Panc1 (cell line): Measurements from ENCODE around the gene USPL1. TPM values are rescaled to one million over a fixed set of nuclear protein-coding genes. Genes with fewer than 3 reads are reported as not detected.

Source experiments
- ATAC-seq: fragments of 200-7000 bp; cut with Tn5 transposase; 2 replicates; pipeline ENCODE4 v1.9.1; 2020; ENCODE audit warnings: mild to moderate bottlenecking, moderate library complexity
- BruUV-seq: library from RNA; stranded (reverse); fragments of 400-500 nt; replicated peaks from 2 replicates; lab custom pipeline; 2021; lab: Mats Ljungman, UMichigan
- CTCF ChIA-PET: fragments of 300-600 bp; sonication (Branson Sonifier 250); formaldehyde crosslinking; loops from one replicate; lab custom pipeline; 2022; ENCODE audit warnings: antibody characterized with exemption; lab: Charles Lee
- POLR2A ChIA-PET: fragments of 300-600 bp; sonication (Branson Sonifier 250); formaldehyde crosslinking; loops from one replicate; lab custom pipeline; 2022; ENCODE audit warnings: antibody characterized with exemption; lab: Charles Lee
- DNase-seq: peaks from one replicate; pipeline ENCODE4 v3.0.0-alpha.2; 2010; ENCODE audit warnings: low read depth, low spot score
- H3K27ac ChIP-seq: 2 replicates; pipeline ENCODE4 v1.5.1; 2011; ENCODE audit warnings: mild to moderate bottlenecking, low read length, inconsistent platforms
- H3K27me3 ChIP-seq: fragments of 200-500 bp; sonication (Bioruptor generic); 2 replicates; pipeline ENCODE4 v1.6.0; 2014; ENCODE audit warnings: low read length, inconsistent platforms; ENCODE audit not compliant: control insufficient read depth, insufficient read depth
- H3K36me3 ChIP-seq: fragments of 200-500 bp; sonication (Bioruptor generic); 2 replicates; pipeline ENCODE4 v1.5.1; 2014; ENCODE audit warnings: inconsistent platforms, mild to moderate bottlenecking, low read length, moderate library complexity; ENCODE audit not compliant: control insufficient read depth, insufficient read depth
- H3K4me1 ChIP-seq: 2 replicates; pipeline ENCODE4 v1.5.1; 2011; ENCODE audit warnings: inconsistent platforms, mild to moderate bottlenecking, low read length, moderate library complexity; ENCODE audit not compliant: control insufficient read depth, insufficient read depth
- H3K4me3 ChIP-seq, 2 experiments: 2 replicates each; pipeline ENCODE4 v1.5.1; 2011 to 2012; ENCODE audit warnings: low read depth in 2 of 2, low read length in 2 of 2, mild to moderate bottlenecking in 2 of 2, inconsistent platforms in 1 of 2, moderate library complexity in 1 of 2
- H3K9me3 ChIP-seq: fragments of 200-500 bp; sonication (Bioruptor generic); 2 replicates; pipeline ENCODE4 v1.5.1; 2014; ENCODE audit warnings: low read depth, mild to moderate bottlenecking, inconsistent platforms, low read length, moderate library complexity; ENCODE audit not compliant: control insufficient read depth, insufficient read depth
- CTCF ChIP-seq: fragments of 450-650 bp; IDR thresholded peaks from 2 replicates; pipeline ENCODE4 v1.5.1; 2017; ENCODE audit warnings: mild to moderate bottlenecking
- POLR2AphosphoS5 ChIP-seq: IDR thresholded peaks from 2 replicates; pipeline ENCODE4 v1.6.1; 2012; ENCODE audit warnings: mild to moderate bottlenecking, low read depth, low read length, moderate library complexity
- REST ChIP-seq, 2 experiments: IDR thresholded peaks; 2 replicates each; pipeline ENCODE4 v1.6.1; 2011 to 2012; ENCODE audit warnings: low read depth in 2 of 2, control low read depth in 1 of 2, low read length in 1 of 2, mild to moderate bottlenecking in 1 of 2, moderate library complexity in 1 of 2; ENCODE audit not compliant: insufficient read depth in 1 of 2
- SIN3A ChIP-seq: IDR thresholded peaks from 2 replicates; pipeline ENCODE4 v1.6.1; 2012; ENCODE audit warnings: low read depth, mild to moderate bottlenecking, low read length, moderate library complexity, borderline replicate concordance; ENCODE audit not compliant: insufficient read depth
- TCF7L2 ChIP-seq: IDR thresholded peaks from 2 replicates; pipeline ENCODE4 v1.6.1; 2011; ENCODE audit warnings: mild to moderate bottlenecking, low read depth, low read length, inconsistent platforms
- in situ Hi-C: cut with HindIII; loops from 2 replicates; pipeline ENCODE4 v1.10.0; 2016; ENCODE audit warnings: low sequenced_read_pairs, low pct_unique_long_range_greater_than_20kb
- intact Hi-C: fragments of 100-400 bp; cut with micrococcal nuclease; formaldehyde crosslinking; loops from one replicate; pipeline ENCODE4 v1.10.0; 2022; ENCODE audit not compliant: unreplicated experiment
- total RNA-seq: library from RNA; stranded (reverse); gene quantifications from one replicate; pipeline ENCODE4 v1.2.1, GENCODE V29; 2021; ENCODE audit not compliant: unreplicated experiment

The USPL1 gene
- total RNA-seq, 1 experiment from 2014 or later = 19.5 TPM

- in situ Hi-C loops (no loop called here), intact Hi-C loops (no loop called here)
- peak overlapping the region; percentile 44 for H3K27ac ChIP-seq
- TF ChIP-seq CTCF = no peak
- no peak for TF ChIP-seq REST (IDR thresholded peaks at IDR 0.05; ENCODE audit: insufficient read depth in 1 of 2, low read depth in 2 of 2, low read length in 1 of 2)
- no peak for TF ChIP-seq TCF7L2
- H3K27me3 ChIP-seq = no peaks in the 10 kb centered on the region
- H3K4me1 ChIP-seq = no peaks in the 10 kb centered on the region
- BruUV-seq = no TSS peak
- no peaks in the 10 kb centered on the region for H3K36me3 ChIP-seq
- no peak for DNase-seq
- CTCF ChIA-PET = no interaction called here
- no peaks in the 10 kb centered on the region for H3K9me3 ChIP-seq
- POLR2A ChIA-PET = no interaction called here
- no peak for ATAC-seq
- H3K4me3 ChIP-seq = no peak overlapping the region
Observed at GRCh38 chr13:30704596-30704995, 86.9 kb downstream of the USPL1 start.

GRCh38 chr13:30705680-30706079 is 88.0 kb downstream of the USPL1 start:
- Histone ChIP-seq H3K27ac (no peak overlapping the region), H3K4me1 (no peaks in the 10 kb centered on the region), H3K9me3 (no peaks in the 10 kb centered on the region), H3K27me3 (no peaks in the 10 kb centered on the region), H3K4me3 (no peak overlapping the region), H3K36me3 (no peaks in the 10 kb centered on the region)
- POLR2A ChIA-PET = no interaction called here
- TF ChIP-seq POLR2AphosphoS5 = no peak
- TF ChIP-seq SIN3A = no peak
- TF ChIP-seq CTCF = no peak
- no peak for TF ChIP-seq REST (IDR thresholded peaks at IDR 0.05; ENCODE audit: insufficient read depth in 1 of 2, low read depth in 2 of 2, low read length in 1 of 2)
- no peak for TF ChIP-seq TCF7L2
- no TSS peak for BruUV-seq
- no peak for ATAC-seq
- DNase-seq = no peak
- intact Hi-C loops (no loop called here), in situ Hi-C loops (no loop called here)
- CTCF ChIA-PET = no interaction called here
